NCI-H187 (cell line): ENCODE results near the gene TMEM54.
"Not testable (repeated sequence)": the region's sequence is repeated elsewhere in the genome, so short reads cannot be mapped to it uniquely, and the experiment has no call there.

Experiments
- DNase-seq, 2 experiments: peaks; one replicate each; lab custom pipeline; 2025; lab: John Stamatoyannopoulos, UW

The TMEM54 gene

DNA sequence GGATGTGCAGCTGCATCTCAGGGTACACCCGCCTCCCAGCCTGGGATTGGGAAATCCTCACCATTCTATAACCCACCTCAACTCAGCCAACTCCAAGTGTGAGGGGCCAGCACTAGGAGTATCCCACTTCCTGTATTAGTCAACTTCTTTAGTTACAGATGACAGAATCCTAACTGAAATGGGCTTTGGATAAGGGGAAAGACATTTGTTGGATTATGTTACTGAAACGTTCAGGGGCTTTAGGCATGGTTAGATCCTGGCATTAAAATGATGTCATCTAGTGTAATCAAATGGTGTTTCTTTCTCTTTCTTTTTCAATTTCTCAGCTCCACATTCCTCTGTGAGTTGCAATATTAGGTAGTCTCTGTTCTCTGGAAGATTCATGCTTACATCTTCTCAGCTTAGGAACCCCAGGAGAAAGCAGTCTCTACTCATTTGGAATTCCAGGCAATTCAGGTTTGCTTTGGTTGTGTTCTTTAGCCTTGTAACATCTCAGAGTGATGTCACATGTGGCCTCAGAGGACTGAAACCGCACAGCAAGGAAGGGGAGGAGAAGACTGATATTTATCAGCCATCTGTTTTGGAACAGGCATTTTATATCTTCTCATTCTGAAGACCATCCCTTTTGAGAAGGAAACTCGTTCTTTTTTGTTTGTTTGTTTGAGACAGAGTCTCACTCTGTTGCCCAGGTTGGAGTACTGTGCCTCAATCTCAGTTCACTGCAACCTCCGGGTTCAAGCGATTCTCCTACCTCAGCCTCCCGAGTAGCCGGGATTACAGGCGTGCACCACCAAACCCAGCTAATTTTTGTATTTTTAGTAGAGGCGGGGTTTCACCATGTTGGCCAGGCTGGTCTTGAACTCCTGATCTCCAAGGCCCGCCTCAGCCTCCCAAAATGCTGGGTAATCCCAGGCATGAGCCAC, 18.9 kb upstream of the TMEM54 start:
- no peak for DNase-seq

DNA sequence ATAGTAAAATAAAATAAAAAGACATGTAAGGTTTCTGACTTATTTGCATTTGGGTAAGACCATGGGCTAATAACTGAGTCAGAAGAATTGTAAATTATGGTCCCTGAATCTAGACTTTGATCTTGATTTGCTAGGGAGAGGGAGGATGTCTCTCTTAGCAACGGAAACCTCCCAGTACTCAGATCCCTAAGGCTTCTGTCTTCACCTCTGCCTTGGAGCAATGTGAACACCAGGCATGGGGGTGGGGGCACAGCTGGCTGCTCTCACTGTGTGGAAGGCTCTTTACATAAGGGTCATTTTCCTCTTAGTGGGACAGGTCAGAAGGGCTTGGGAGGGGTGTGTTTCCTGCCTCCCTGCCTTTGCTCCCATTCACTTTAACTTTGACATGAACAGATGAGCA, 17.0 kb upstream of the TMEM54 start:
- DNase-seq = no peak

DNA sequence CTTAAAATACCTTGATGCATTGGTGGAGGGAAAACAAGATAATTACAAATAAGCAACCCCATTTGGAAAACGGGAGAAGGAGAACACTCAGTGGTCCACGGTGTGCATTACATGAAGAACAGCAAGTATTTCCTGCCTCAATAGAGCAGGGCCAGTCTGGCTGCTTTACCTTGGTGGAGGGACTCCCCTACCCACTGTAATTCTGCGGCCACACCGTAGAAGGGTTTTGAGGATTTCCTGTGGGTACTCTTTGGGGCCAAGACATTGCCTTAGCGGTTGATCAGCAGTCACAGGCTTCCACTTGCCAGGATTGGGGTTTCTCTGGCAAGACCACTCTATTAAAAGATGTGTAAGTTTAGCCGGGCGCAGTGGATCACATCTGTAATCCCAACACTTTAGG, 16.3 kb upstream of the TMEM54 start:
- no peak for DNase-seq

DNA sequence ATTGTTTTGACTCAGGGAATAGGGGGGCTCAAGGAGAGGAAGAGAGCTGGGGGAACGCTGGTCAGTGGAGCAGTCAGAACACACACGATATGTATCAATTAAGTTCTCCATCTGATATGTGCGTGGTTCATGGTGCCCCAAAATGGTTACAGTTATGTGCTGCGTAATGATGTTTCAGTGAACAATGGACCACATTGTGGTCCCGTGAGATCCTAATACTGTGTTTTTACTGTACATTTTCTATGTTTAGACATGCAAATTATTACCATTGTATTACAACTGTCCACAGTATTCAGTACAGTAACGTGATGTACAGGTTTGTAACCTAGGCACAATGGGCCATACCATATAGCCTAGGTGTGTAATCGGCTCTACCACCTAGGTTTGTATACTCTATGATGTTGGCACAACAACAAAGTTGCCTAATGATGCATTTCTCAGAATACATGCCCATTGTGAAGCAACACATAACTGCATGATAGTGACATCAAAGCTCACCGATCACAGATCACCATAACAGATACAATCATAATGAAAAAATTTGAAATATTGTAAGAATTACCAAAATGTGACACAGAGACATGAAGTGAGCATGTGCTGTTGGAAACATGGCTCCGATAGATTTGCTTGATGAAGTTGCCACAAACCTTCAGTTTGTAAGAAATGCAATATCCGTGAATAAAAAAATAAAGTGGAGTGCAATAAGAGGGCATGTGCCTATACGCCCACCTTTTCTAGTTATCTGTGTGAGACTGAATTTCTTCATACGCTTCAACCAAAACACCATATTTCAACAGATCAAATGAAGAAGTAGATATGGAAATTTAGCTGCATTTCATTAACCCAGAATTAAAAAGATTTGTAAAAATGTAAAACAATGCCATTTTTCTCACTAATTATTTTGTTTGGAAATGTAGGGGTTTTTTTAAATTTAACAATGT, 14.8 kb upstream of the TMEM54 start:
- DNase-seq = no peak

DNA sequence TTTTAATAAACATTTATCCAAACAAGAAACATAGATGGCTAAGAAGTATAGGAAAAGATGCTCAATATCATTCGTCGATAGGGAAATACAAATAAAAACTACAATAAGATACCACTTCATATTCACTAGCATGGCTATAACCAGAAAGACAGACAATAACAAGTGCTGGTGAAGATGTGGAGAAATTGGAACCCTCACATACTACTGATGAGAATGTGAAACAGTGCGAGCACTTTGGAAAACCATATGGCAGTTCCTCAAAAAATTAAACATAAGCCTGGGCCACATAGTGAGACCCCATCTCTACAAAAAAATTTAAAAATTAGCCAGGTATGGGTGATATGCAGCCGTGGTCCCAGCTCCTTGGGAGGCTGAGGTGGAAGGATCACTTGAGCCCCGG, 9.1 kb upstream of the TMEM54 start:
- no peak for DNase-seq

DNA sequence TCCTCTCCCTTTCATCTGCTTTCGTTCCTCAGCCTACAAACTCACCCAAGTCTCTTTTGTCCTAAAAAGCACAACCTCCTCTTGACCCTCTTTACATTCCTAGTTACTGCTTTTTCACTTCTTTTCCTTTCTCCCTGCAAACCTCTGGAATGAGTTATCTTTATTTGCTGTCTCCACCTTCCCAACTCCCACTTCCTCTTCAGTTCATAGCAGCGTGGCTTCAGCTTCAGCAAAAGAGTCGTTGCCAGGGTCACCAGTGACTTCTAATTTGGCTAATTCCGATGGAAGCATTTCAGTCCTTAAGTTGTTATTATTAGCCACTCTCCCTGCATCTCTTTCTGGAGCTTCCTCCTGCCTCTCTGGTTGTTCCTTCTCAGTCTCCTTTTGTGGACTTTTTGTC, 6.2 kb upstream of the TMEM54 start:
- no peak for DNase-seq

DNA sequence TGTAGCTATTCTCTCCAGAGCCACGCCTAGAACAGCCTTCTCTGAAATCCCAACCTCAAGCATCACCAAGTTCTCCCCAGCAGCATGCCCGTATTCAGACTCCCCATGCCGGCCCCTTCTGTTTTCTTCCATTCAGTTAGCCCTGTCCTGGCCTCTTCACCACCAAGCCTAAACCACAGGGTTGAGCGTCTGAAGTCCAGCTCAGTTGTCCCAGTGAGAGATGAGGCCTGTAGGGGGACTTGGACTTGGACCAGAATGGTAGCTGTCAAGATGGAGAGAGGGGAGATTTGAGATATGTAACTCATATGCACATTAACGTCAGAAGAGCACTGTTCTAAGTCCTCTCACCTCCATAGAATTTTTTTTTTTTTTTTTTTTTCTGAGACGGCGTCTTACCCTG, 5.5 kb upstream of the TMEM54 start:
- DNase-seq = no peak

DNA sequence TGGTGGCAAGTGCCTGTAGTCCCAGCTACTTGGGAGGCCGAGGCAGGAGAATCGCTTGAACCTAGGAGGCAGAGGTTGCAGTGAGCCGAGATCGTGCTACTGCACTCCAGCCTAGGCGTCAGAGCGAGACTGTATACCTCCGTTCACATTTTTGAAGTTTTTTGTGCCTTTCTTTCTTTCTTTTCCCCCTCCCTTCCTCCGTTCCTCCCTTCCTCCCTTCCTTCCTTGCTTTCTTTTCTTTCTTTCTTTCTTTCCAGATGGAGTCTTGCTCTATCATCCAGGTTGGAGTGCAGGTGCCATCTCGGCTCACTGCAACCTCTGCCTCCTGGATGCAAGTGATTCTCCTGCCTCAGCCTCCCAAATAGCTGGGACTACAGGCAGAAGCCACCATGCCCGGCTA, 4.4 kb upstream of the TMEM54 start:
- DNase-seq = not testable (repeated sequence)

DNA sequence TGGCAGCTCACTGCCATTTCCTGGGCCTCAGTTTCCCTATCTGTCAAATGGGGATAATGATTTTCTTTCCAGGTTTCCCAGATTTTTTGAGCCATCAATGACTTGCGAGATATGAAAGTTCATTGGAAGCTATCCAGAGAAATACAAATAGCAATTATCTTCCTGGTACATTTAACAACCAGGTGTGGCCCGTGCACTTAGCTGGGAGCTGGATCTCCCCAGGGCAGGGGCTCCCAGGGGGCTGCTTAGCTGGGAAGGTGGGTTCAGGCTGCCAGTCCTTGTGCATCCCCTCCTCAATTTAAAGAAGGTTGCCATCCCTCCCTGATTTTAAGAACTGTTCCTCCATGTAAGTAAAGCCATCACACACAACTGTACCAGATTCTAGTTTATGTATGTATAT, 3.6 kb upstream of the TMEM54 start:
- DNase-seq = no peak

DNA sequence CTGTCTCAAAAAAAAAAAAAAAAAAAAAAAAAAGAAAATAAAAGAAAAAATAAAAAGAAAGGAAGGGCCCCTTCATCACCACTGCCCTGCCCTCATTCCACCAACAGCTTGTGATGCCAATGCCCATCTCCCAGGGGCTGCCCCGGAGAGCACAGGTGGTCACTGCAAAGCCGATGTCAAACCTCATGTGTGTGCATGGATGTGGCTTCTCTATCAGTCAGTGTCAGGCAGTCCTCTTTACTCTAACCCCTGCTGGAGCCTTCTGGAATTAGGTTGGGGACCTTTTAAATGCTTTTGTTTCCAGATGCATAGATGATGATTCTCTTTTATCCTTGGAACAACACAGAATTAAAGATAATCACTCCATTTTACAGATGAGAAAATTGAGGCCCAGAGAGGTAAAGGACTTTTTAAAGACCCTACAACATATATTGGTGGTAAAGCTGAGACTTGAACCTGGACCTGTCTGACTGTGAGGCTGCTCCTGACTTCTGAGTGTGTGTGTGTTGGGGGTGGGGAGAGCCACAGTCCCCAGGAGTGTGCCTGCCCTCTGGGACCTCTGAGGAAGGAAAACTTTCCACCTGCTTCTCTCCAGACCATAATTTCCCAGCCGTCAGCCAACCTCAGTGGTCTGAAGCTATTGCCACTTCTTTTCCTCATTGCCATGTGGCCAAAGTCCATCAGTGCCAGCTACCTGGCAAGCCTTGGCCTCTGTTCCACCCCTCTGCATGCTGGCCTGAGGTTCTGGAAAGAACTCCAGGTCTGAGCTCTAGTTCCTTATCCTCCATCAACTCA, 3.0 kb upstream of the TMEM54 start:
- DNase-seq = no peak

DNA sequence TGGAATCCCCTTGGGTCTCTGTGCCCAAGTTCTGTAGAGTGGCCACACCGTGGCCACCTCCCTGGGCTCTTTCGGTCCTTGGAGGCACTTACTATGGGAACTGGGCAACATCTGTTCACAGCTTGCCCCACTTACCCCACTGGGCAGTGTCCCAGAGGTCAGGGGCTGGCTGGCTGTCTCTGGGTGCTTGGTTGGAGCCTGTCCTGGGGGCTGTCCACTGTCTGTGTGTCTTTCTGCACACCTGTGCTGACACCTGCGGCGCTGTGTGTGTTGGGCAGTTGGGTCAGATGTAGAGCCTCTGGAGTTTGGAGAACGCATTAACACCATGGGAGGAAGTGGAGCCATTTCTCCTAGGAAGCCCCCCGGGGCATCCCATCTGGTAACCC, 1.3 kb upstream of the TMEM54 start:
- DNase-seq = no peak

DNA sequence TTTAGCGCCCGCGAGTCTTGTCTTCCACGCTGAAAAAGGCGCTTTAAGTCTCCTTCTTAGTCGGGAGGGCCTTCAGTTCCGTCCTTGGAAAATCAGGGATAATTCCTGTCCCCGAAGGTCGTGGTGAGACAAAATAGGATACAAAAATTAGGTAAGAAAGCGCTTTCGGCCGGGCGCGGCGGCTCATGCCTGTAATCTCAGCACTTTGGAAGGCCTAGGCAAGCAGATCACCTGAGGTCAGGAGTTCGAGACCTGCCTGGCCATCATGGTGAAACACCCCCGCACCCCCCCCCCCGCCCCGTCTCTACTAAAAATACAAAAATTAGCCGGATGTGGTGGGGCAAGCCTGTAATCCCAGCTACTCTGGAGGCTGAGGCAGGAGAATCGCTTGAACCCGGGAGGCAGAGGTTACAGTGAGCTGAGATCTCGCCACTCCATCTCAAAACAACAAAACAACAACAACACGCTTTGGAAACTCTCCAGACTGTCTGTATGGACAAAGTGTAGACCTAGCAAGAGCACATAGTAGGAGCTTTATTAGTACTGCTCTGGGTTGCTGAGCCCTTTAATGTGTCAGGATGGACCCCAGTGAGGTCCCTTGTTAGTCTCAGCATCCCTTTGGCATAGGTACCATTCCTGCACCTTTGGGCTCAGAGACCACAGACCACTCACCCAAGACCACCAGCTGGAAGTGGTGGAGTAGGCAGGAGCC, 790 bp upstream of the TMEM54 start:
- DNase-seq = no peak

DNA sequence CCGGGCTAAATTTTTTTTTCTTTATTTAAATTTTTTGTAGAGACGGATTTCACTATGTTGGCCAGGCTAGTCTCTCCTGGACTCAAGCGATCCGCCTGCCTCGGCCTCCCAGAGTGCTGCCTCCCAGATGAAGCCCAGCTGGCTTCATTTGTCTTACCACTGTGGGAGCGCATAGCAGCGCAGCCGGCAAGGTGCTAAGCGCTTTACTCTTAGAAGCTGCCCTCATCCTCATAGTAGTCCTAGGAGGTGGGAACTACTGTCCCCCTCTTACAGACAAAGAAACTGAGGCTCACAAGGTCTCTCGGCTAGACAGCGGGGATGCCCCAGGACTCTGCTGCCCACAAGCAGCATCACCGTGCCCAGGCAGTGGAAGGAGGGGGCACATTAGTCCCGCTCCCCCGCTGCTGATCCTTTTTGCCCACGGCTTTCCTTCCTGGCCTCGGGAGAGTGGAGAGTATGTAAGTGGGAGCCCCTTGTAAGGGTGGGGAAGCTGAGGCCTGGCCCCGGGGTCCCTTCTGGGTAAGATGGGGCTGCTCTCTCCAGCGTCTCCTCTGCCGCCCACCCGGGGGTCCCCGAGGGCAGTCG, 726 bp downstream of the TMEM54 start:
- DNase-seq = no peak

DNA sequence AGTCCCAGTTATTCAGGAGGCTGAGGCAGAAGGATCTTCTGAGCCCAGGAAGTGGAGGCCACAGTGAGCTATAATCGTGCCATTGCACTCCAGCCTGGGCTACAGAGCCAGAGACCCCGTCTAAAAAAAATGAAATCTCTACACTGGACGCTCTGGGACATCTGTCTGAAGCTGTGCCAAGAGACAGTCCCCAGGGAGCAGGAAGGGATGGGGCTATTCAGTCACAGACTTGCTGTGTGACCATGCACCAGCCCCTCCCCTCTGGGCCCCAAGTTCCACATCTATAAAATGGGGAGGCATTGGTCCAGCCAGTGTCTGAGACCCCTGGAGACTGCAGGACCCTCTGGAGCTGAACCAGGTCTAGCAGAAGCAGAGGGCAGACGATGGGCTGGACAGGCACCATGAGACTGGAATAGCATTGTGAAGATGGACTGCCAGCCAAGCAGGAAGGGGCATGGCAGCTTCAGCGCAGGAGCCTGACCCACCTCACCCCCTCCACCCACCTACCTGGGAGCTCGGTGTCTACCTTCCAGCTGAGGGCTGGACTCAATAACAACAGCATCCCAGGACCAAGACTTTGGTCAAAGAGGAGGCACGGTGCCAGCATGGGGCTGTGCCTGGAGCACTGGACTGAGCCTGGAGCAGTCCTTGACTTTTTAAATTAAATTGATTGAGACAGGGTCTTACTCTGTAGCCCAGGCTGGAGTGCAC, 1.4 kb downstream of the TMEM54 start:
- DNase-seq = no peak

DNA sequence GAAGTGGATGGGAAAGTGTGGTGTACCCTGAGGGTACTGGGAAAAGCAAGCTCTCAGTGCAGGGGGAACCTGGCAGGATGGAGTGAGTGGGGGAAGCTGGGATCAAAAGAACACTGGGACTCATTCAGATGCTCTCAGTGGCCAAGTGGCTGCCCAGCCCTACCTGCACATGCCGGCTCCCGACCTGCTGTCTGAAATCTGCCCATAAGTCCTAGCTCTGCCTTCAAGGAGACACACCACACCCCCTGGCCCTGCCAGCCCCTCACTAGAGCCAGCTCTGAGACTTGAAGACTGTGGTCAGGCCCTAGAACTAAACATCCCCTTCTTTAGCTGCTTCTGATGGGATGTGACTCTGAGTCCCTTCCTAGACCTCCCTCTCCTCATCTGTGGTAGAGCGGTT, 2.2 kb downstream of the TMEM54 start:
- DNase-seq = no peak

DNA sequence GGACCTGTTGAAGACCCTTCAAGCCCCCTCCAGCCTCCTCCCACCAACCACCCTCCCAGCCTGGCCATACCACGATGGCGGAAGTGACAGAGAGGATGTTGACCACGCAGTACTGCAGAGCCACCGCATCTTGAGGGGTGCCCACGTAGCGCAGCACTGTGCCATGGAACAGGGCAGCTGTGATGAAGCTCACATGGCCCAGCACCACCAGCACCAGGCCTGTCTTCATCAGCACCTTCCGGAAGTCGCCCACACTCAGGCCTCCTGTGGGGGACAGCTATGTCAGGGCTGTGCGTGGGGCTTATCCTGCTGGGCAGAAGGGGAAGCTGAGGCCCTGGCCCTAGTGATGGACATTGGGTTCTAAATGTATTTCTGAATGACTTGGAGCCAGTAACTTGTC, 3.1 kb downstream of the TMEM54 start:
- no peak for DNase-seq

DNA sequence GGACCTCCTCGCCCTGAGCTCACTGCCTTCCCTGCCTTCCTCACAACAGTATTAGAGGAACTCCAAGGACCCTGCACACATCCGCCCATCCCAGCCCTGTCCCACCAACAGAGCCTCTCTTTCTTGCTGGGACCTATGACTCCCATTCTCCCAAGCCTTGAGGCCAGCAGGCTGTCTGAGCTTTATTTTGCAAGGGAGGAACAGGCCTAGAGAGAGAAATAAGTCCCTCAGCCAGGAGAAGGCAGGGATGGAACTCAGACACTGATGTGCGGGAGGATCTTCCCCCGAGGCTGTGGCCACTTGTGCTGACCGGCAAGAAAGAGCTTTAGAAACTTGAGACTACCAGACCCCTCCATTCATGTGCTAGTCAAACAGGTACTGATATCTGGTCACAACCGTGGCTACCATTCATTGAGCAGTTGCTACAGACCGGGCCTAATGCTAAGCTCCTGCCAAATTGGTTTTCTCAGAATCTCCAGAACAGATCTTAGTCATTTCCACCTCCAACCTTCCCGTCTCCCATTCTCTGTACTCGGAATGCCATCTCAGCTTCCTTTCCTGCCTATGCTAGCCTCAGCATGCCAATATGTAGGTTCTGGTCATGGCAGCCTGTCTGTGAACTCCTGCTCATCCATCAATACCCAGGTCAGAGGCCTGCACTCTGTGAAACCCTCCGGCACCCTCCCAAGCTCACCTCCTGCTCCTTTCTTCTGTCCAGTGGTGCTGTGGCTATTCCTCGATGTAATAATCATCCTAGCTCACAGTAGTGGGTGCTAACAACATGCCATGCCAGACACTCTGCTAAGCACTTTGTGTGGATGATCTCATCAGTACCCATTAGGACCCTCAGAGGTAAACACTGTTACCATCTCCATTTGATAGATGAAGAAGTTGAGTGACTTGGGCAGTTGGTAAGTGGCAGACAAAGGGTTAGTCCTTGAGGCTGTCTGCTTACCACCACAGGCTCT, 3.8 kb downstream of the TMEM54 start:
- DNase-seq = no peak

DNA sequence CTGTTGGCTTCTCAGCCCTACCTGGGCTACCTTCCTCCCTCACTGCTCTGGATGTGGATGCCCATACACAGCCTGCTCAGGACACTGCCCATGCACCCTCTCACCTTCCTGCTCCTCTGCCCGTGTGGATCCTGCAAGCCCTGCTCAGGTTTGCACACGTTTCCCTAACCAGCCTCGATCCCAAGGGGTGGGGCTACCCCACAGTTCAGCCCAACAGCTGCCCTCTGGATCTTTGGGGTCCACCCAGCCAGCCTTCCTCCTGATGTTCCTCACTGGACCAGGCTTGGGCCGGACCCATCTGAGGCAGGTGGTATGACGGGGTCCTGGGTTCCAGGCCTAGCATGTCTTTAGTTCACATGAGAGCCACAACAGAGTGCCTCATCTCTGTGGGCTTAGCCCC, 4.7 kb downstream of the TMEM54 start:
- DNase-seq = no peak
